HFFc6 (cell line): ENCODE measurements around the gene ACTRT2. TPM values are rescaled to one million over a fixed set of nuclear protein-coding genes. Genes with fewer than 3 reads are reported as not detected.

Experiments
- DNase-seq: peaks from one replicate; pipeline ENCODE4 v3.0.0-alpha.2; 2018
- H3K27ac Mint-ChIP-seq: 2 replicates; pipeline ENCODE4 v1.8.0; 2020; ENCODE audit warnings: mild to moderate bottlenecking, mixed read lengths
- H3K27me3 Mint-ChIP-seq: 2 replicates; pipeline ENCODE4 v1.8.0; 2021; ENCODE audit warnings: mild to moderate bottlenecking, moderate library complexity, mixed read lengths; ENCODE audit not compliant: insufficient read depth
- H3K36me3 Mint-ChIP-seq: 2 replicates; pipeline ENCODE4 v1.8.0; 2021; ENCODE audit warnings: low read depth, mixed read lengths
- H3K4me1 Mint-ChIP-seq: 2 replicates; pipeline ENCODE4 v1.8.0; 2020; ENCODE audit warnings: low read depth, mixed read lengths
- H3K4me3 Mint-ChIP-seq: 2 replicates; pipeline ENCODE4 v1.8.0; 2020; ENCODE audit warnings: mild to moderate bottlenecking, moderate library complexity, mixed read lengths
- H3K9me3 Mint-ChIP-seq: 2 replicates; pipeline ENCODE4 v1.8.0; 2020; ENCODE audit warnings: mild to moderate bottlenecking, mixed read lengths
- CTCF ChIP-seq: fragments of 200-600 bp; sonication (generic); IDR thresholded peaks from 2 replicates; pipeline ENCODE4 v1.5.0; 2021; ENCODE audit warnings: antibody characterized with exemption, mild to moderate bottlenecking
- total RNA-seq, 6 experiments: library from RNA; stranded (reverse); fragmentation: NEBNext Ultra II Directional; extraction: Animal tissue kit (Norgen Biotek cat#: 25700); gene quantifications; 2 replicates in 1 of 6; 3 replicates in 5 of 6; pipeline ENCODE4 v1.2.3, GENCODE V29; 2021

ACTRT2 gene
- total RNA-seq, 6 experiments from 2014 or later, result not detected

GRCh38 chr1:2974701-2975301 lies 46.5 kb upstream of the ACTRT2 start:
- H3K4me3 Mint-ChIP-seq, result no peak overlapping the region
- no peaks in the 10 kb centered on the region for H3K36me3 Mint-ChIP-seq
- no peaks in the 10 kb centered on the region for H3K4me1 Mint-ChIP-seq
- H3K27me3 Mint-ChIP-seq, result no peaks in the 10 kb centered on the region
- peaks cover 11% of the 10 kb centered on the region; the same call in 1 of the 2 replicates for H3K9me3 Mint-ChIP-seq
- TF ChIP-seq CTCF, result no peak
- DNase-seq, result no peak
- H3K27ac Mint-ChIP-seq, result no peak overlapping the region

- Mint-ChIP-seq H3K36me3 (no peaks in the 10 kb centered on the region), H3K4me3 (no peak overlapping the region), H3K9me3 (peaks cover 8% of the 10 kb centered on the region; the same call in 1 of the 2 replicates), H3K27me3 (no peaks in the 10 kb centered on the region), H3K27ac (no peak overlapping the region), H3K4me1 (no peaks in the 10 kb centered on the region)
- no peak for DNase-seq
- TF ChIP-seq CTCF, result no peak
Measured at GRCh38 chr1:2975466-2976179, 45.6 kb upstream of the ACTRT2 start.

- Mint-ChIP-seq H3K4me1 (no peaks in the 10 kb centered on the region), H3K9me3 (peaks cover 8% of the 10 kb centered on the region; the same call in 1 of the 2 replicates), H3K27ac (no peak overlapping the region), H3K4me3 (no peak overlapping the region), H3K27me3 (no peaks in the 10 kb centered on the region), H3K36me3 (no peaks in the 10 kb centered on the region)
- no peak for TF ChIP-seq CTCF
- DNase-seq, result no peak
Measured at GRCh38 chr1:2976180-2976562, 45.1 kb upstream of the ACTRT2 start.

- H3K27me3 Mint-ChIP-seq, result no peaks in the 10 kb centered on the region
- peaks cover 4% of the 10 kb centered on the region; the same call in 1 of the 2 replicates for H3K36me3 Mint-ChIP-seq
- H3K27ac Mint-ChIP-seq, result no peak overlapping the region
- H3K4me3 Mint-ChIP-seq, result no peak overlapping the region
- DNase-seq, result no peak
- no peak for TF ChIP-seq CTCF
- peaks cover 9% of the 10 kb centered on the region for H3K9me3 Mint-ChIP-seq
- H3K4me1 Mint-ChIP-seq, result no peaks in the 10 kb centered on the region
Measured at GRCh38 chr1:2977886-2978611, 43.2 kb upstream of the ACTRT2 start.

- no peak overlapping the region for H3K27ac Mint-ChIP-seq
- no peaks in the 10 kb centered on the region for H3K27me3 Mint-ChIP-seq
- no peak for TF ChIP-seq CTCF
- H3K36me3 Mint-ChIP-seq, result peaks cover 4% of the 10 kb centered on the region; the same call in 1 of the 2 replicates
- no peak overlapping the region for H3K4me3 Mint-ChIP-seq
- no peak for DNase-seq
- peaks cover 9% of the 10 kb centered on the region for H3K9me3 Mint-ChIP-seq
- H3K4me1 Mint-ChIP-seq, result no peaks in the 10 kb centered on the region
Measured at GRCh38 chr1:2978691-2979190, 42.5 kb upstream of the ACTRT2 start.
